ENCODE results near the gene SLC50A1. TPM values are rescaled to one million over a fixed set of nuclear protein-coding genes. Genes with fewer than 3 reads are reported as not detected.

Gene SLC50A1
- total and polyA plus RNA-seq, 9 of the 15 experiments (the other 6 are each of a cell fraction or from before 2014, with no cell fraction given): 46.5 to 132 (median 91.9) TPM

- 0 out of 2 replicates have a peak, but pooled peaks have one; percentile 43 for TF ChIP-seq ZBTB17 (CRISPR knock-in tag; IDR thresholded peaks at IDR 0.05)
- no peak for TF ChIP-seq JUNB (CRISPR knock-in tag; conservative IDR thresholded peaks at IDR 0.05)
- 0 out of 4 replicates have a peak, but pooled peaks of 1 of the 2 experiments have one; percentile 35 for TF ChIP-seq ARNT (IDR thresholded peaks at IDR 0.05)
- TF ChIP-seq TRIM24 (IDR thresholded peaks at IDR 0.05): no peak
- no peak for TF ChIP-seq SP2 (IDR thresholded peaks at IDR 0.05; ENCODE audit: extremely low read depth, low read depth, low read length, poor library complexity, severe bottlenecking)
- no peak for TF ChIP-seq ZNF75A (CRISPR knock-in tag; IDR thresholded peaks at IDR 0.05)
- no peak for TF ChIP-seq IRF1 (CRISPR knock-in tag; IDR thresholded peaks at IDR 0.05; ENCODE audit: borderline replicate concordance)
- TF ChIP-seq SMARCA4 (IDR thresholded peaks at IDR 0.05): 0 out of 2 replicates have a peak, but pooled peaks have one; percentile 31
- TF ChIP-seq ZNF280B (CRISPR knock-in tag; IDR thresholded peaks at IDR 0.05): no peak
- TF ChIP-seq ZBTB2 (IDR thresholded peaks at IDR 0.05): no peak
- 0 out of 2 replicates have a peak, but pooled peaks have one; percentile 38 for TF ChIP-seq TARDBP (IDR thresholded peaks at IDR 0.05)
- peak; percentile 90 for TF ChIP-seq CC2D1A (IDR thresholded peaks at IDR 0.05)
- TF ChIP-seq FOXA1 (IDR thresholded peaks at IDR 0.05; ENCODE audit: borderline replicate concordance): no peak
- no peak for TF ChIP-seq IRF2 (CRISPR knock-in tag; IDR thresholded peaks at IDR 0.05)
- 0 out of 2 replicates have a peak, but pooled peaks have one; percentile 34 for TF ChIP-seq HCFC1 (IDR thresholded peaks at IDR 0.05; ENCODE audit: low read depth, low read length)
- TF ChIP-seq CTCF (IDR thresholded peaks at IDR 0.05 in 2 of 3, conservative IDR thresholded peaks at IDR 0.05 in 1 of 3; ENCODE audit: insufficient read depth in 2 of 3, low read depth in 1 of 3, low read length in 3 of 3): peak; percentile 97 to 99 (median 97)
- no peak for TF ChIP-seq ZNF449 (CRISPR knock-in tag; IDR thresholded peaks at IDR 0.05)
- peak; percentile 66 for TF ChIP-seq MTA3 (IDR thresholded peaks at IDR 0.05; ENCODE audit: borderline replicate concordance)
- TF ChIP-seq PYGO2 (tag; IDR thresholded peaks at IDR 0.05): no peak
- no peak for TF ChIP-seq ZNF778 (CRISPR knock-in tag; IDR thresholded peaks at IDR 0.05)
- no peak for TF ChIP-seq FOXP1 (CRISPR knock-in tag; IDR thresholded peaks at IDR 0.05)
Measured at GRCh38 chr1:155167166-155168104, 31.8 kb downstream of the SLC50A1 start (continued).

All from K562 (cell line).